OCI-LY1 (cell line): Measurements from ENCODE around the gene TAC3.

Experiments
- H2AFZ ChIP-seq: fragments of 200-600 bp; sonication (generic), shearing (Covaris generic); 2 replicates; pipeline ENCODE4 v1.6.0; 2014; ENCODE audit warnings: antibody characterized with exemption, mild to moderate bottlenecking, low read length
- H3F3A ChIP-seq: fragments of 200-600 bp; sonication (generic), shearing (Covaris generic); 2 replicates; pipeline ENCODE4 v1.6.0; 2014; ENCODE audit warnings: mild to moderate bottlenecking, antibody characterized with exemption, low read length, moderate library complexity; ENCODE audit not compliant: insufficient read depth
- H3K27ac ChIP-seq: fragments of 200-600 bp; sonication (generic); 2 replicates; pipeline ENCODE4 v1.5.1; 2014; ENCODE audit warnings: low read length, mixed run types, mild to moderate bottlenecking, low read depth; ENCODE audit not compliant: poor library complexity, severe bottlenecking
- H3K27me3 ChIP-seq: fragments of 200-600 bp; sonication (generic); 2 replicates; pipeline ENCODE4 v1.6.0; 2014; ENCODE audit warnings: antibody characterized with exemption, mild to moderate bottlenecking, low read length, moderate library complexity; ENCODE audit not compliant: insufficient read depth
- H3K36me3 ChIP-seq: fragments of 200-600 bp; sonication (generic); 2 replicates; pipeline ENCODE4 v1.6.1; 2014; ENCODE audit warnings: mild to moderate bottlenecking, antibody characterized with exemption, low read length, moderate library complexity, mixed read lengths; ENCODE audit not compliant: insufficient read depth
- H3K4me1 ChIP-seq: fragments of 200-600 bp; sonication (generic); 2 replicates; pipeline ENCODE4 v1.5.1; 2014; ENCODE audit warnings: mild to moderate bottlenecking, low read length, moderate library complexity; ENCODE audit not compliant: insufficient read depth, severe bottlenecking
- H3K4me2 ChIP-seq: fragments of 200-600 bp; sonication (generic), shearing (Covaris generic); 2 replicates; pipeline ENCODE4 v1.6.1; 2014; ENCODE audit warnings: low read length
- H3K4me3 ChIP-seq: fragments of 200-600 bp; sonication (generic); 2 replicates; pipeline ENCODE4 v1.5.1; 2014; ENCODE audit warnings: low read length, low read depth, mild to moderate bottlenecking, mixed read lengths; ENCODE audit not compliant: poor library complexity, severe bottlenecking
- H3K79me2 ChIP-seq: fragments of 200-600 bp; shearing (Covaris generic); 2 replicates; pipeline ENCODE4 v1.6.1; 2016; ENCODE audit warnings: mixed run types, low read length, mixed read lengths; ENCODE audit not compliant: insufficient read depth
- H3K9ac ChIP-seq: fragments of 200-600 bp; sonication (generic), shearing (Covaris generic); 2 replicates; pipeline ENCODE4 v1.6.1; 2014; ENCODE audit warnings: mild to moderate bottlenecking, low read length, mixed read lengths
- H3K9me2 ChIP-seq: fragments of 200-600 bp; sonication (generic), shearing (Covaris generic); 2 replicates; pipeline ENCODE4 v1.6.1; 2014; ENCODE audit warnings: low read depth, mild to moderate bottlenecking, low read length, mixed read lengths
- H3K9me3 ChIP-seq: fragments of 200-600 bp; shearing (Covaris generic); 2 replicates; pipeline ENCODE4 v1.6.1; 2014; ENCODE audit warnings: low read length, mixed read lengths
- H4K20me1 ChIP-seq: fragments of 200-600 bp; sonication (generic), shearing (Covaris generic); 2 replicates; pipeline ENCODE4 v1.6.0; 2016; ENCODE audit warnings: mild to moderate bottlenecking, low read length; ENCODE audit not compliant: insufficient read depth
- EZH2 ChIP-seq: fragments of 200-600 bp; sonication (generic), shearing (Covaris generic); IDR thresholded peaks from 2 replicates; pipeline ENCODE4 v1.8.0; 2017; ENCODE audit warnings: borderline replicate concordance, mixed run types, mild to moderate bottlenecking, antibody characterized with exemption, low read length, moderate library complexity, mixed read lengths
- TF ChIP-seq, protein P1 (sequence below): fragments of 200-600 bp; sonication (generic), shearing (Covaris generic); IDR thresholded peaks from 2 replicates; pipeline ENCODE4 v1.5.1; 2017; ENCODE audit warnings: mild to moderate bottlenecking, antibody characterized with exemption, low read length, moderate library complexity, mixed read lengths

Gene TAC3

DNA sequence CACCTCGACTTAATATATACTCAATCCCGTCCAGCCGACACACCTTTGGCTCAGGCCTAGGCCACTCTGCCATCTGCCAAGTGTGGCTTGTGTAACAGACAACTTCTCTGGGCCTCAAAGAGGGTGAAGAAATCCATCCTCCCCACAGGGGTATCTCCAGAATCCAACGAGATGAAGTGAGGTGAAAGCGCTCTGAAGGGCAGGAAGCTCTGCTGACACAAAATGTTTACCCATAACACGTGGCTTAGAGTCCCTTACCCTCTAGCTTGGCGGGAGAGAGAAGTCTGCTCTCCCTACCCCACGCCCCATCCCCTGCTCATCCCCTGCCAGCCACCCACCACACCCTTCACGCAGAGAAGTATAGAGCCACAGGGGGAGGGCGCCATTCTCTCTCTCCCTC is 23.0 kb downstream of the TAC3 start:
- TF ChIP-seq, protein P1, sequence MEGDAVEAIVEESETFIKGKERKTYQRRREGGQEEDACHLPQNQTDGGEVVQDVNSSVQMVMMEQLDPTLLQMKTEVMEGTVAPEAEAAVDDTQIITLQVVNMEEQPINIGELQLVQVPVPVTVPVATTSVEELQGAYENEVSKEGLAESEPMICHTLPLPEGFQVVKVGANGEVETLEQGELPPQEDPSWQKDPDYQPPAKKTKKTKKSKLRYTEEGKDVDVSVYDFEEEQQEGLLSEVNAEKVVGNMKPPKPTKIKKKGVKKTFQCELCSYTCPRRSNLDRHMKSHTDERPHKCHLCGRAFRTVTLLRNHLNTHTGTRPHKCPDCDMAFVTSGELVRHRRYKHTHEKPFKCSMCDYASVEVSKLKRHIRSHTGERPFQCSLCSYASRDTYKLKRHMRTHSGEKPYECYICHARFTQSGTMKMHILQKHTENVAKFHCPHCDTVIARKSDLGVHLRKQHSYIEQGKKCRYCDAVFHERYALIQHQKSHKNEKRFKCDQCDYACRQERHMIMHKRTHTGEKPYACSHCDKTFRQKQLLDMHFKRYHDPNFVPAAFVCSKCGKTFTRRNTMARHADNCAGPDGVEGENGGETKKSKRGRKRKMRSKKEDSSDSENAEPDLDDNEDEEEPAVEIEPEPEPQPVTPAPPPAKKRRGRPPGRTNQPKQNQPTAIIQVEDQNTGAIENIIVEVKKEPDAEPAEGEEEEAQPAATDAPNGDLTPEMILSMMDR, result no peak
- TF ChIP-seq EZH2, result no peak
- no peaks in the 10 kb centered on the region for H3K4me1 ChIP-seq
- H3K27me3 ChIP-seq, result 0 out of 2 replicates have a peak, but pooled peaks cover 3% of the 10 kb centered on the region
- H3K9me2 ChIP-seq, result no peaks in the 10 kb centered on the region
- H4K20me1 ChIP-seq, result no peaks in the 10 kb centered on the region
- no peaks in the 10 kb centered on the region for H3K79me2 ChIP-seq
- no peak overlapping the region for H3K27ac ChIP-seq
- H2AFZ ChIP-seq, result no peak overlapping the region
- H3K36me3 ChIP-seq, result 0 out of 2 replicates have a peak, but pooled peaks cover 5% of the 10 kb centered on the region
- no peak overlapping the region for H3K4me3 ChIP-seq
- H3K4me2 ChIP-seq, result no peak overlapping the region
- no peaks in the 10 kb centered on the region for H3F3A ChIP-seq
- H3K9me3 ChIP-seq, result no peaks in the 10 kb centered on the region
- no peak overlapping the region for H3K9ac ChIP-seq

DNA sequence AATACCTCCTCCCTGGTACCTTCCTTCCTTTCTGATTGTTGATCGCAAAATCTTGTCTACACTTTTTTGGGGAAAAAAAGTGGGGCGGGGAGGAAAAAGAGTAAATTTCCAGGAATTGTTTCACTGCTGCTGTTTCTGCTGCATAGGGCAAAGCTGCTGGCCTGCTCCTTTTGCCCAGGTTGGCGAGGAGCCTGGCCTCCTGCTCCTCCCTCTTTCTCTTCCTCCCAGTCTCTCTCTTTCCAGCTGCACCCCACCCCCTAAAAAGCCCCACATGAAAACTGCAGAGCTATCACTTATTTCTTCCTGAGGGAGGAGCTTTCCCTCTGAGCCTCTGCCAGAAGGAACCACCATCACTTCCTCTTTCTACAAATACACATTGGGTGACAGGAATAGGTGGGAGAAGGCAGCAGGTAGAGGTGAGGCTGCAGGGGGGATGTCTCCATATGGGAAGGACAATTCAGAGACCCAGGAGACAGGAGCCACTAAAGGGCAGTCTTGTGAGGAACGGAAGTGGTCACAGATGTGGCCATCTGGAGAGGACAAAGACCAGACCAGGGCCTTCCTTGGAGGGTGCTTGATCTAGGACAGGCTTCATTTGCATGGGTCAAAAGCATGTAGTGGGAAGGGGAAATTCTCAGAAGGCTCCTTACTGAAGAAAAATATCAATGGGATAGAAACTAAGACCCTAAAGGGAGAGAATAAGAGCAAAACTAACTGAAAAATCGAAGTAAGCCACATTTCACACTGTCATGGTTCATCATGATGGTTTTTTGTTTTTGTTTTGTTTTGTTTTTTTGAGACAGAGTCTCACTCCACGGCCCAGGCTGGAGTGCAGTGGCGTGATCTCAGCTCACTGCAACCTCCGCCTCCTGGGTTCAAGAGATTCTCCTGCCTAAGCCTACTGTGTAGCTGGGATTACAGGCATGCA is 24.7 kb downstream of the TAC3 start:
- no peaks in the 10 kb centered on the region for H3K36me3 ChIP-seq
- no peak overlapping the region for H3K4me2 ChIP-seq
- no peak overlapping the region for H3K4me3 ChIP-seq
- no peak overlapping the region for H2AFZ ChIP-seq
- H3K27ac ChIP-seq, result no peak overlapping the region
- H3K79me2 ChIP-seq, result no peaks in the 10 kb centered on the region
- no peaks in the 10 kb centered on the region for H3K4me1 ChIP-seq
- no peaks in the 10 kb centered on the region for H3F3A ChIP-seq
- no peaks in the 10 kb centered on the region for H3K9me3 ChIP-seq
- H3K9me2 ChIP-seq, result no peaks in the 10 kb centered on the region
- H4K20me1 ChIP-seq, result no peaks in the 10 kb centered on the region
- TF ChIP-seq EZH2, result no peak
- TF ChIP-seq, protein P1, result no peak
- H3K9ac ChIP-seq, result no peak overlapping the region
- H3K27me3 ChIP-seq, result 0 out of 2 replicates have a peak, but pooled peaks cover 6% of the 10 kb centered on the region

DNA sequence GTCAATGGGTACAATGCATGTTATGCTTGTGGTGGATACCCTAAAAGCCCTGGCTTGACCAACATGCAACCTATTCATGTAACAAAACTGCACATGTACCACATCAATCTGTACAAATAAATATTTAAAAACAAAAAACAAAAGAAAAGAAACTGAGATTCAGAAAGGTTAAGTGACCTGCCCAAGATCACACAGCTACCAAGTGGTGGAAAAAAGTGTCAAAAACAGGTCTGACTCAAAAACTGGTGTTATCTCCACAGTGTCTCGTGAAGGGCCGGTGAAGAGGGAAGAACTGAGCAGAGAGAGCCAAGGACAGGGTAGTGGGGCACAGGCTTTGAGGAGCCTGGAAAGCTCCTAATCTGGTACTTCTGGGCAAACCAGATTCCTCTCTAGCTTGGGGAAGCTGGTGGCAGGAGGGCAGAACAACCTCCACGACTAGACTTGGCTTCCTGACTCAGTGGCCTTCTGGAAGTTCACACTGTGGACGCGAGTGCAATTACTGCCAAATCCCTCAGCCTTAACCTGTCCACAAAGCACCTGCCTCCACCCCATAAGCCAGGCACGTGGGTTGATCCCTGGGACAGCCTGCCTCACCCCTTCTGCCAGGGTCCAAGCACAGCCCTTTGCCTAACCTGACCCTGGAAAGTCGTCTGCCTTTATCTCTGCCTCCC is 25.5 kb downstream of the TAC3 start:
- no peak overlapping the region for H2AFZ ChIP-seq
- no peaks in the 10 kb centered on the region for H3K79me2 ChIP-seq
- H3K9me2 ChIP-seq, result no peaks in the 10 kb centered on the region
- 0 out of 2 replicates have a peak, but pooled peaks cover 6% of the 10 kb centered on the region for H3K27me3 ChIP-seq
- no peaks in the 10 kb centered on the region for H3K36me3 ChIP-seq
- no peak overlapping the region for H3K4me2 ChIP-seq
- TF ChIP-seq, protein P1, result no peak
- no peak for TF ChIP-seq EZH2
- H3F3A ChIP-seq, result no peaks in the 10 kb centered on the region
- no peaks in the 10 kb centered on the region for H3K9me3 ChIP-seq
- H4K20me1 ChIP-seq, result no peaks in the 10 kb centered on the region
- H3K4me3 ChIP-seq, result no peak overlapping the region
- no peak overlapping the region for H3K9ac ChIP-seq
- no peaks in the 10 kb centered on the region for H3K4me1 ChIP-seq
- H3K27ac ChIP-seq, result no peak overlapping the region
